Measurements from ENCODE around the gene KRT14. TPM values are rescaled to one million over a fixed set of nuclear protein-coding genes. Genes with fewer than 3 reads are reported as not detected.
"Not testable (repeated sequence)": the region's sequence is repeated elsewhere in the genome, so short reads cannot be mapped to it uniquely, and the experiment has no call there.

KRT14 gene
- not detected for polyA plus RNA-seq (2012; ENCODE audit: missing spikeins)

DNA sequence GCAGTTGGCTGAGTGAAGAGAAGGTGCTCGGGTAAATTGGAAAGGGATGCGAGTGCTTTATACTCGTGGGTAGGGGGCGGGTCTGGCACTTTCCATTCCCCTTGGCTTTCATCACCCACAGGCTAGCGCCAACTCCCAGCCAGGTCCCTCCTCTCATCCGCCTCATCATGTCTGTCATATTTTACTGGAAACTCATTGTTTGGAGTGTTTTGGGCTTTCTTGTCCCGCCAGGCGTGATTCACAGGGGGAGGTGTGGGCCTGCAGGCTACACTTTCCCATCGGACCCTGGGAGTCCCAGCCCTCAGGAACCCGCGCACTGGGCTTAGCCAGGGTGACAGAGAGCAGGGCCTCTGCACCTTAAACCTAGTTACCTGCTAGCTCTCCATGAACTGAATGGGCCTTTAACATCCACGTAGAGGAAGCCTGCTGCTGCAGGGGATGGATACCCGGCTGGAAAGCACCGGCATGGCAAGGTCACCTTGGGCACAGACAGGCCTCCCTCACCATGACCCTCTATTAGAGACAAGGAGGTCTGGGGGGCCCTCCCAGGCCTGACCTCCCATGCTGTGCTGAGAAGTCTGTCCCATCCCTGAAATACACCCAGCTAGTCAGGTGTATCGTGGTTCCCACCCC is at the start of gene KRT14:
TSS of gene KRT14 (minus strand) at position 33 of the 633 bp plus-strand sequence. CDS start 61 bp downstream, outside the sequence.
- DNase-seq (ENCODE audit: insufficient read length) (no peak), FAIRE-seq (no peak)
- no peak for TF ChIP-seq TAF1 (IDR thresholded peaks at IDR 0.05; ENCODE audit: borderline replicate concordance, low read depth, low read length)
- no peak for TF ChIP-seq POLR2AphosphoS5 (IDR thresholded peaks at IDR 0.05; ENCODE audit: low read depth, low read length)
- no peak for TF ChIP-seq POLR2A (IDR thresholded peaks at IDR 0.05; ENCODE audit: low read depth, low read length)

DNA sequence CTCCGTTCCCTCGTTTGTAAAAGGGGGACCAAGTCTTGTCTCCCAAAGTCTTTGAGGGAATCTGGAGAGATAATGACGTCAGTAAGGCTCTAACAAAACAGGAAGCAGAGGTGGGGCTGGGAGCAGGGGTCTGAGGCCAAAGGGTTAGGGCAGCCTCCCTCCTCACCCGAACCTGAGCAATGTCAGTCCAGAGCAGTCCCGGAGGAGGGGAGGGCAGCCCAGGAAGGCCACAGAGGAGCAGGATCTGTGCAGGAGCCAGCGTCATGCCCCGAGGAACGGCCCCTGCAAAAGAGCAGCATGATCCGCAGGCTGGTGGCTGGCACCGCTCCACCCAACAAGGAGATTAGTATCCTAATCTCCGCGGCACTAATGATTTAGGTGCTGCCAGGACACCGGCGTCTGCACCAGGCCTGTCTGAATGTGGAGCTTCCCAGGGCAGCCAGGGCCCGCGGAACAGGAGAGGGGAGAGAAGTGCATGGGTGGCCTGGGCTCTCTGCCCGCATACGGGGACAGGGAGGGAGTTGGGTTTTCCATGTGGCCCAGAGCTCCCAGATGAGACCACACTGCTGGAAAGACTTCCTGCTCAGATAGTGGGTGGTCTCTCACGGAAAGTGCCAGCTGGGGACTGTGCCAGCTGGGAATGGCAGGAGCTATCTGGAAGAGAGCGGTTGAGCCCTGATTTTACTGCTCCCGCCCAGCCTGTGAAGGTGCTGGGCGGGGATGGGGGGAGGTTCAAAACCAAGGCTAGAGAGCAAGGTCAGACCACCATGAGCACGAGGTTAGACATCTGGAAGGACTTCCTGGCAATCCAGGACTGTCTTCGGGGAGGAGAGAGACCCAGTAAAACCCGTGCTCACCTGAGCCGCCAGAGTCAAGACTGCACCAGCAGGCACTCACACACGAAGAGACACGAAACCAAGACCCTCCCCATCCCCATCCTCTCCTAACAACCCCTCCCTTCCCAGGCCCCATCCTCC is 48.7 kb upstream of the KRT14 start:
- TF ChIP-seq POLR2AphosphoS5 (IDR thresholded peaks at IDR 0.05; ENCODE audit: low read depth, low read length) (no peak), TAF1 (IDR thresholded peaks at IDR 0.05; ENCODE audit: borderline replicate concordance, low read depth, low read length) (no peak), POLR2A (IDR thresholded peaks at IDR 0.05; ENCODE audit: low read depth, low read length) (no peak)
- FAIRE-seq (no peak), DNase-seq (ENCODE audit: insufficient read length) (no peak)

DNA sequence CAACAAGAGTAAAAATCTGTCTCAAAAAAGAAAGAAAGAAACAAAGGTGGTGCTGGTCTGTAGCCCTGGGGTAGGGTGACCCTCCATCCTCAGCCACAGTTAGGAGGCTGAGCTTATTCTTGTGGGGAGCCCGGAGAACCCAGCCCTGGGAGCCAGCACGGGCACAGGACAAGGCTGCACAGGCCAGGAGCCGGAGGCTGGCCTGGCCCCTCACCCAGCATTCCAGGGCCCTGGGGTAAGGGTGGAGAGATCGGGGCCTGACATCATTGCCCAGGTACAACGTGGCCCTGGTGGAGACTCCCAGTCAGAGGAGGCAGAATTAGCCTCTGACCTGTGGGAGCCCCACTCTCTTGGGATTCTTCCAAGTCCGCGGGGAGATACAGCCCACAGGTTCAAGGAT is 47.9 kb upstream of the KRT14 start:
- no peak for DNase-seq (ENCODE audit: insufficient read length)
- TF ChIP-seq POLR2AphosphoS5 (IDR thresholded peaks at IDR 0.05; ENCODE audit: low read depth, low read length), result no peak
- no peak for TF ChIP-seq TAF1 (IDR thresholded peaks at IDR 0.05; ENCODE audit: borderline replicate concordance, low read depth, low read length)
- TF ChIP-seq POLR2A (IDR thresholded peaks at IDR 0.05; ENCODE audit: low read depth, low read length), result no peak
- FAIRE-seq, result no peak

DNA sequence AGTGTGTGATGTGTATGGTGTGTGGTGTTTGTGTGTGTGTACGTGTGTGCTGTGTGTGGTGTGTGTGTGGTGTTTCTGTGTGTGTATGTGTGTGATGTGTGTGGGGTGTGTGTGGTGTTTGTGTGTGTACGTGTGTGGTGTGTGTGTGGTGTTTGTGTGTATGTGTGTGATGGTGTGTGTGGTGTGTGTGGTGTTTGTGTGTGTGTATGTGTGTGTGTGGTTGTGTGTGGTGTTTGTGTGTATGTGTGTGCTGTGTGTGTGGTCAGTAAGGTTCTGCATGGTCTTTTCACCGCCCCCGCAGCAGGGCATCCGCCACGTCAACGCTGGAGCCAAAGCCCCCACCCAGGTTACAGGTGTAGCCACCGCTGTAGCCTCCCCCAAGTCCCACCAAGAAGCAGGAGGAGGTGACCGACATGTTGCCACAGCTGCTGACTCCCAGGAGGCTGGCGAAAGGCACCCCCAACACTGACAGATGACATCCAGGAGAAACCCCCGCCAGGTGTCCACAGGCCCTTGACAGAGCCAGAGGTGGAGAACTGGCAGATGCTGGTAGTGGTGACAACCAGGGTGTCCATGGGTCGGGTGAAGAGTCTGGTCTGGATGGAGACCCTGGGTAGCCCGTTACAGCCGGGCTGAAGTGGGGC is 47.0 kb upstream of the KRT14 start:
- peak; percentile 87 for FAIRE-seq
- no peak for DNase-seq (ENCODE audit: insufficient read length)
- no peak for TF ChIP-seq POLR2AphosphoS5 (IDR thresholded peaks at IDR 0.05; ENCODE audit: low read depth, low read length)

DNA sequence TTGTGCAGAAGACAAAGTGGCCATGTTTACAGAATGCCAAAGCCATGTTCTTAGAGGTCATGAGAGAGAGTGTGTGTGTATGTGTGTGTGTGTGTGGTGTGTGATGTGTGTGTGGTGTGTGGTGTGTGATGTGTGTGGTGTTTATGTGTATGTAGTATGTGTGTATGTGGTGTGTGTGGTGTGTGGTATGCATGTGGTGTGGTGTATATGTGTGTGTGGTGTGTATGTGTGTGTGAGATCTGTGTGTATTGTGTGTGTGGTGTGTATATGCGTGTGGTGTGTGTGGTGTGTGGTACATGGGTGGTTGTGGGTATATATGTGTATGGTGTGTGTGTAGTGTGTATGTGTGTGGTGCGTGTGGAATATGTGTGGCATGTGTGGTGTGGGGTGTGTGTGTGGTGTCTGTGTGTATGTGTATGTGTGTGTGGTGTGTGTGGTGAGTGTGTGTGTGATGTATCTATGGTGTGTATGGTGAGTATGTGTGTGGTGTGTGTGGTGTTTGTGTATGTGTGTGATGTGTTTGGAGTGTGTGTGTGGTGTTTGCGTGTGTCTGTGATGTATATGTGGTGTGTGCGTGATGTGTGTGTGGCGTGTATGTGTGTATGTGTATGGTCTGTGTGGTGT is 45.9 kb upstream of the KRT14 start:
- TF ChIP-seq POLR2AphosphoS5 (IDR thresholded peaks at IDR 0.05; ENCODE audit: low read depth, low read length) (no peak), TAF1 (IDR thresholded peaks at IDR 0.05; ENCODE audit: borderline replicate concordance, low read depth, low read length) (no peak), POLR2A (IDR thresholded peaks at IDR 0.05; ENCODE audit: low read depth, low read length) (no peak)
- FAIRE-seq (peak; percentile 91), DNase-seq (ENCODE audit: insufficient read length) (no peak)

DNA sequence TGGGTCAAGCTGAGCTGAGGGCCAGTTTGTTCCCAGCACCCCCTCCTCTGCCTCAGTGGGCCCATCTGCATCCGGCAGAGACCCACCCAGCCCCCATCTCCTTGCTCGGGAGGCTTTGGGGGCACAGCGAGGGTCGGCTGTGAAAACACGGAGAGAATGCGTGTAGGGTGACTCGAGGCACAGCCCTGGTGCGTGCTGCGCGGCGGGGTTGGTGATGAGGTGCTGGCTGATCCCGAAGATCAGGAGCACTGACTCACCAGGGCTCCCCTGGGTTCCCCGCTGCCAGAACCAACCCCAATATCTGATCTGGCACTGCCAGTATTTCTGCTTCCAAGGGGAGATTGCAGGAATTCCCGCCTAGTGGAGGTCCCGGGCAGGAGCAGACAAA is 45.2 kb upstream of the KRT14 start:
- TF ChIP-seq POLR2AphosphoS5 (IDR thresholded peaks at IDR 0.05; ENCODE audit: low read depth, low read length) (no peak), POLR2A (IDR thresholded peaks at IDR 0.05; ENCODE audit: low read depth, low read length) (no peak), TAF1 (IDR thresholded peaks at IDR 0.05; ENCODE audit: borderline replicate concordance, low read depth, low read length) (no peak)
- DNase-seq (ENCODE audit: insufficient read length), result no peak
- no peak for FAIRE-seq

DNA sequence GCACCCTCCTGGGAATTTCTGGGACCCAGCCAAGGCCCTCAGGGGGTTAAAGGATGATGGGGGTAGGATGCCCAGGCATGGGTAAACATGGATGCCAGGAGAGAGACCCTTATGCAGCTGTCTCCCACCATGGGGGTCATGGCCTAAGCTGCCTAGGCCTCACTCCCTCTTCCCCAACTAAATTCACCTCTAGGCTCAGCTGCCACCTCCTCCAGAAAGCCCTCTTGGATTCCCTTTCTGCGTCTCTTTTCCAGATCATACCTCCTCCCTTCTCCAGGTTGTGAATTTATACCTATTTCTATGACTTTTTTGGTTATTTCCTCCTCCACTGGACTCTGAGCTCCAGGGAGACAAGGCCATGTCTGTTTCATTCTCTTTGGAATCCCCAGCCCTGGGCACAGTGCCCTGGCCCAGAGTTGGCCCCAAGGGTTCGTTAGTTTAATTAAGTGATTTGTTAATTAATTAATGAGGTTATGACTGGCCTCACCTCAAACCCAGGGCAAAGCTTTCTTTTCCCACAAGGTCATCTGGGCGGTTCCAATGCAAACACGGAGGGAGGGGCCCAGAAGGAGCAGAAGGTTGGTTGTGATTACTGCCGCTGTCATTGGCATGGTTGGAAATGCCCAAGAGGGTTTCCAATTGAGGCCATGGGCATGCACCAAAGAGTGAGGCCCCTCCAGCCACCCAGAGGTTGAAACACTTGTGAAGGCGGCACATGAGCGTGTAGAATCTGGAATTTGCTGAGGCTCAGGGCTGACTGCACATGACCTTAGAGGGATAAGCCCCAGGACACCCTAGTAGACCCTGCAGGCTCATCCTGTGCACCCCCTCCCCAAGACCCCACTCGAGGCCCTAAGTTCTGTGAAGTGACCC is 44.6 kb upstream of the KRT14 start:
- no peak for TF ChIP-seq POLR2AphosphoS5 (IDR thresholded peaks at IDR 0.05; ENCODE audit: low read depth, low read length)
- no peak for TF ChIP-seq TAF1 (IDR thresholded peaks at IDR 0.05; ENCODE audit: borderline replicate concordance, low read depth, low read length)
- no peak for TF ChIP-seq POLR2A (IDR thresholded peaks at IDR 0.05; ENCODE audit: low read depth, low read length)
- FAIRE-seq (no peak), DNase-seq (ENCODE audit: insufficient read length) (no peak)

DNA sequence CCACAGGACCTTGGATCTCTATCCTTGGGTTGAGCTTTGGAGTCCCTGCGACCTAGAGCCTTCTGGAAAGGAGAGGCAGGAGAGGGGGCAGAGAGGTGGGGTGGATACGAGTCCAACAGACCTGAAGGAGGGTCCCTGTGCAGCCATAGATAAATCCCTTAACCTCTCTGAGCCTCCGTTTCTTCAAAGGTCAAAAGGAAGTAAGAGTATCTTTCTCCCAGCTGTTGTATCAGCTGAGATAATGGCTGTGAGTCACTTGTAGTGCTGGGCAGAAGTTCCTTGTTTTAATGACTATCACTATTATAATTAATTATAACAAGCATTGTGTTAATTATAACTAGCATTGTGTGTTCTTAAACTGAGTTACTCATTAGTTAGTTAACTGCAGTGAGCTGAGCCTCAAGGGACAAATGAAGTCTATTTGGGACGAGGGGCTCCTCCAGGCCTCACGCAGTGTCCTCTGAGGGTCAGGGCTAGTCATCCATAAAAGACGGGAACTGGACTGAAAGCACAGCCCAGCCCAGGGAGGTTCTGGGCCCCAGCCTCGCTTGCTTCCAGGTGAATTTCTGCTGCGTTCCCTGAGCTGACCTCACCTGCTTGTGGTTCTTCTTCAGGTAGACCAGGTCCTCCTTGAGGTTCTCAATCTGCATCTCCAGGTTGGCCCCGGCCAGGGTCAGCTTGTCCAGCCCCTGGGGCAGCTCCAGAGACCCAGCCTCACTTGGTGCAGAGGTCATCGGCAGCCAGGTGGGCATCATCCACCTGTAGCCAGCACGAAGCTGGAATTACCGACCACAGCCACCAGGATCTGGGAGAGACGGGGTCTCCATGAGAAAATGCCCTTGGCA is 43.4 kb upstream of the KRT14 start:
- no peak for TF ChIP-seq POLR2AphosphoS5 (IDR thresholded peaks at IDR 0.05; ENCODE audit: low read depth, low read length)
- no peak for TF ChIP-seq POLR2A (IDR thresholded peaks at IDR 0.05; ENCODE audit: low read depth, low read length)
- no peak for TF ChIP-seq TAF1 (IDR thresholded peaks at IDR 0.05; ENCODE audit: borderline replicate concordance, low read depth, low read length)
- FAIRE-seq, result no peak

DNA sequence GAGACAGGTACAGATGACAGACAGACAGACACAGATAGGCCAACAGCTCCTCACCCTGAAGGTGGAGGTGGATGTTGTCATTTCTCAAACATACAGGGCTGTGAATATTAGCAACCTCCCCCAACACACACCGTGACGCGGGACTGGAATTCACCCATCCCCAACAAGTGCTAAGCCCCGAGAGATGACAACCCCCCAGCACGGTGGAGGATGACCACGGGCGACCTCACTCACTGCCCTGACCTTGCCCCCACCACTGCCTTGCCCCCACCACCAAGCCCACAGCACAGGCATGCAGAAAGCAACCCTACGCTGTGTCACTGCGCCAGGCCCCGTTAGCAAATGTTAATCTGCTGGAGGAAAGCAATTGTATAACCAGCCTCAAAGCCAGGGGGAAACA is 42.6 kb upstream of the KRT14 start:
- FAIRE-seq (no peak), DNase-seq (ENCODE audit: insufficient read length) (no peak)
- no peak for TF ChIP-seq POLR2A (IDR thresholded peaks at IDR 0.05; ENCODE audit: low read depth, low read length)
- no peak for TF ChIP-seq POLR2AphosphoS5 (IDR thresholded peaks at IDR 0.05; ENCODE audit: low read depth, low read length)
- no peak for TF ChIP-seq TAF1 (IDR thresholded peaks at IDR 0.05; ENCODE audit: borderline replicate concordance, low read depth, low read length)

More for the DNA sequence above, 43.4 kb upstream of the KRT14 start:
- no peak for DNase-seq (ENCODE audit: insufficient read length)

DNA sequence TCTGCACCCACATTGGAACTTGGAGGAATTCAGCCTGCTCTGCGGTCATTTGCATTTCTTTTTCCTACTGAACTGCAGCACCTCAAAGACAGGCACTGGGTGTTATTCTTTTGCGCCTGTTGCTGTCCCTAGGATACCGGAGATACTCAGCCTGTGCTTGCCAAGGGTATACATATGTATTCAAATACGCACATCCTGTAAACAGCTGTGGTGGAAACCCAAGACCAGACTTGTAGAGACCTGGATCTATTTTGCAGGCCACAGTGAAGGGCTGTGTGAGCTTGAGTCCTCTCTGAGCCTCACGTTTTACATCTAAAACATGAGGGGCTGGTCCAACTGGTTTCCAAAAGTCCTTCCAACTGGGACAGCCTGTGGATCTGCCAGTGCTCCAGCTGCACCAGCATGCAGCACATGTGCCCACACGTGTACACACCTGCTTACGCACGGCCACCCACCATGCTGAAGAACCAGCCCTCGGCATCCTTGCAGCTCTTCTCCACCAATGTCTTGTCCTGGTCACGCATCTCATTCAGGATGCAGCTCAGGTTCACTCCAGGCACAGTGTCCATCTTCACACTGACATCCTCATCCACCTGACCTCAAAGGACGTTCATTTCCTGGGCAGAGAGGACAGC is 42.0 kb upstream of the KRT14 start:
- FAIRE-seq; DNase-seq (ENCODE audit: insufficient read length): not testable (repeated sequence)

DNA sequence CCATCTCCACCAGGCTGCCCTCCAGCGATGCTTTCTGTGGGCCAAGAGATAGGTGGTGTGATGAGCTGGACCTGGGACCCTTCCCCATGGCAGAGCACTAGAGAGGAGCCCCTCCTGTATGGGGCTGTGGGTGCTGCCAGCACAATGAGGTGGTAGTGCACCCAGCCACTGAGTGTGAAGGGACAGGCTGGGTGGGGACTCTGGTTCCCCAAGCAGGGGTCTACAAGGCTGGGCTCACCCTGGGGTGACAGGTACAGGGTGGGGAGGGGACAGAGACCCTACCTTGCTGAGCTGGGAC is 41.3 kb upstream of the KRT14 start:
- FAIRE-seq; DNase-seq (ENCODE audit: insufficient read length): not testable (repeated sequence)
